Activated B cell treated with CpG ODN at 0.5 μM for 24 hours (primary cell): Measurements from ENCODE around the gene OLR1. TPM values are rescaled to one million over a fixed set of nuclear protein-coding genes. Genes with fewer than 3 reads are reported as not detected.

Experiments used
- ATAC-seq: fragments of 200-7000 bp; cut with Tn5 transposase; one replicate; pipeline ENCODE4 v1.10.0; 2021; ENCODE audit warnings: low read depth, mild to moderate bottlenecking, moderate library complexity
- CTCF ChIA-PET: fragments of 350-600 bp; sonication (Branson Sonifier 250); formaldehyde crosslinking; loops from one replicate; lab custom pipeline; 2021; ENCODE audit warnings: antibody characterized with exemption; lab: Charles Lee
- POLR2A ChIA-PET: fragments of 350-600 bp; sonication (Branson Sonifier 250); formaldehyde crosslinking; loops from one replicate; lab custom pipeline; 2021; ENCODE audit warnings: antibody characterized with exemption; lab: Charles Lee
- DNase-seq: peaks from one replicate; pipeline ENCODE4 v3.0.0; 2022
- H3K27ac Mint-ChIP-seq: one replicate; pipeline ENCODE4 v1.8.0; 2020; ENCODE audit warnings: mixed read lengths
- H3K27me3 Mint-ChIP-seq: one replicate; pipeline ENCODE4 v1.8.0; 2021; ENCODE audit warnings: mixed read lengths
- H3K36me3 Mint-ChIP-seq: one replicate; pipeline ENCODE4 v1.8.0; 2021; ENCODE audit warnings: low read depth, mixed read lengths
- H3K4me1 Mint-ChIP-seq: one replicate; pipeline ENCODE4 v1.8.0; 2021; ENCODE audit warnings: mixed read lengths
- H3K4me3 Mint-ChIP-seq: one replicate; pipeline ENCODE4 v1.8.0; 2020; ENCODE audit warnings: mild to moderate bottlenecking, mixed read lengths
- H3K9me3 Mint-ChIP-seq: one replicate; pipeline ENCODE4 v1.8.0; 2020; ENCODE audit warnings: mixed read lengths
- intact Hi-C: fragments of 100-400 bp; cut with micrococcal nuclease; formaldehyde crosslinking; loops from one replicate; pipeline ENCODE4 v1.15.1; 2024
- total RNA-seq: library from RNA; stranded (reverse); gene quantifications from 2 replicates; pipeline ENCODE4 v1.2.3, GENCODE V29; 2022
- TF ChIP-seq, protein P1 (sequence below): fragments of 200-600 bp; IDR thresholded peaks from one replicate; pipeline ENCODE4 v1.8.0; 2022; ENCODE audit warnings: antibody characterized with exemption, mild to moderate bottlenecking

The OLR1 gene
- total RNA-seq, 1 donor from 2014 or later, result not detected

DNA sequence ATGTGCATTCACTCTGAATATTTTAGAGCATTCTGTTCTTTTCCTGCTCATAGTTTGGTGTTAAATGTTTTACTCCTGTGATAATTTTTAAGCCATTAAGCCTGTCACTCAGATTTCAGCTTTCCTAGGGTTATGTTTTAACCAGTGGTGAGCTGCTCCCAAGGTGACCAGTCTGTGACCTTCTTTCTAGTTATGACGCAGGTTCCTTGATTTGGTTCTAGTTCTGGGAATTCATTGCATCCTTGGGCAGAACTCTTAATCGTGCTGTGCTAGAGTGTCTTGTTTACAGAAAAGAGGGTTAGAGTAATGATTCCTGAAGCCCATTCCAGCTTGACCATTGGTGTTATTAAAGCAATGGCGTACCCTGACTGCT is 42.9 kb upstream of the OLR1 start:
- CTCF ChIA-PET, result interaction anchor here (1.4 kb wide), 1 partner anchor 21 kb away, joined by 4 read pairs; no protein-coding TSS in a partner anchor
- H3K4me1 Mint-ChIP-seq, result peaks cover 17% of the 10 kb centered on the region
- TF ChIP-seq, protein P1, sequence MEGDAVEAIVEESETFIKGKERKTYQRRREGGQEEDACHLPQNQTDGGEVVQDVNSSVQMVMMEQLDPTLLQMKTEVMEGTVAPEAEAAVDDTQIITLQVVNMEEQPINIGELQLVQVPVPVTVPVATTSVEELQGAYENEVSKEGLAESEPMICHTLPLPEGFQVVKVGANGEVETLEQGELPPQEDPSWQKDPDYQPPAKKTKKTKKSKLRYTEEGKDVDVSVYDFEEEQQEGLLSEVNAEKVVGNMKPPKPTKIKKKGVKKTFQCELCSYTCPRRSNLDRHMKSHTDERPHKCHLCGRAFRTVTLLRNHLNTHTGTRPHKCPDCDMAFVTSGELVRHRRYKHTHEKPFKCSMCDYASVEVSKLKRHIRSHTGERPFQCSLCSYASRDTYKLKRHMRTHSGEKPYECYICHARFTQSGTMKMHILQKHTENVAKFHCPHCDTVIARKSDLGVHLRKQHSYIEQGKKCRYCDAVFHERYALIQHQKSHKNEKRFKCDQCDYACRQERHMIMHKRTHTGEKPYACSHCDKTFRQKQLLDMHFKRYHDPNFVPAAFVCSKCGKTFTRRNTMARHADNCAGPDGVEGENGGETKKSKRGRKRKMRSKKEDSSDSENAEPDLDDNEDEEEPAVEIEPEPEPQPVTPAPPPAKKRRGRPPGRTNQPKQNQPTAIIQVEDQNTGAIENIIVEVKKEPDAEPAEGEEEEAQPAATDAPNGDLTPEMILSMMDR, result no peak
- H3K9me3 Mint-ChIP-seq, result no peaks in the 10 kb centered on the region
- POLR2A ChIA-PET, result no interaction called here
- DNase-seq, result no peak
- peaks cover 17% of the 10 kb centered on the region for H3K27me3 Mint-ChIP-seq
- intact Hi-C loops, result loop anchor here (5.0 to 10.0 kb wide), 2 partner anchors 463 to 960 kb away; partner anchors contain the start of gene SMIM10L1
- no peak for ATAC-seq
- H3K4me3 Mint-ChIP-seq, result no peak overlapping the region
- H3K27ac Mint-ChIP-seq, result no peak overlapping the region
- H3K36me3 Mint-ChIP-seq, result no peaks in the 10 kb centered on the region

DNA sequence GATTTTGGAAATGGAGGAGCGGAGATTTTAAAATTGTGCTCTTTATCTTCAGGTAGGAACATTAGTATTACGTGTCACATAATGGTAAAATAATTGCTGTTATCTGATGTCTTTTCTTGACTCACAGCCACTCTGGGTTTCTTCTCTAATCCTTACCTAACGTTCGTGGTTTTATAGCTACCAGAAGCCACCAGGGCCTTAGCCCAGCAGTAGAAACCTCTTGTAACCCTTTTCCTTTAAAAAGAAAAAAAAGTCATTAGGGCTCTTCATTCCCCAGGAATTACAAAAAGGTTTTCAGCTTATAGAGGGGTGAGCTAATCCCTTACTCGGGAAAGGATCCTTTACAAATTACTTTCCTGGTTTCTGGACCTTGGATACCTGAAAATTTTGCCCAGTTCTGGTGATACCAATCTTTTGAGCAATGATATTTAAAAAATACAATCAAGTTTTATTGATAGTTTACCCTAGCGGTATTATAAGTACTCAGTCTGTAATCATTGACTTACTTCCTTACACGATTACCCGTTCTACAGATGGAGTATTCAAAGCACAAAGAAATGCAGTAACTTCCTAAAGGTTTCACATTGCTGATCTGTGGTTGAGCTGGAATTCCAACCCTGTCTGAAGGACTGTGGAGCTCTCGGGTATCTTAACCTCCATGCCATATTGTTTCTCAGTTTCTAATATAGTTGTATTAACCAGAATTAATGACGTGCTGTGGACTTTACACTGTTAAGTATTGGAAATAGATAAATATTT is 42.4 kb upstream of the OLR1 start:
- intact Hi-C loops, result loop anchor here (5.0 to 10.0 kb wide), 2 partner anchors 462 to 960 kb away; partner anchors contain the start of gene SMIM10L1
- ATAC-seq, result no peak
- TF ChIP-seq, protein P1, result no peak
- Mint-ChIP-seq H3K4me3 (peak overlapping the region; percentile 91), H3K9me3 (no peaks in the 10 kb centered on the region), H3K4me1 (peaks cover 17% of the 10 kb centered on the region), H3K36me3 (no peaks in the 10 kb centered on the region), H3K27me3 (peaks cover 17% of the 10 kb centered on the region), H3K27ac (no peak overlapping the region)
- CTCF ChIA-PET, result interaction anchor here (1.4 kb wide), 1 partner anchor 21 kb away, joined by 4 read pairs; no protein-coding TSS in a partner anchor
- POLR2A ChIA-PET, result interaction anchor here (0.7 kb wide), 1 partner anchor 86 kb away, joined by 6 read pairs; no protein-coding TSS in a partner anchor
- DNase-seq, result no peak

DNA sequence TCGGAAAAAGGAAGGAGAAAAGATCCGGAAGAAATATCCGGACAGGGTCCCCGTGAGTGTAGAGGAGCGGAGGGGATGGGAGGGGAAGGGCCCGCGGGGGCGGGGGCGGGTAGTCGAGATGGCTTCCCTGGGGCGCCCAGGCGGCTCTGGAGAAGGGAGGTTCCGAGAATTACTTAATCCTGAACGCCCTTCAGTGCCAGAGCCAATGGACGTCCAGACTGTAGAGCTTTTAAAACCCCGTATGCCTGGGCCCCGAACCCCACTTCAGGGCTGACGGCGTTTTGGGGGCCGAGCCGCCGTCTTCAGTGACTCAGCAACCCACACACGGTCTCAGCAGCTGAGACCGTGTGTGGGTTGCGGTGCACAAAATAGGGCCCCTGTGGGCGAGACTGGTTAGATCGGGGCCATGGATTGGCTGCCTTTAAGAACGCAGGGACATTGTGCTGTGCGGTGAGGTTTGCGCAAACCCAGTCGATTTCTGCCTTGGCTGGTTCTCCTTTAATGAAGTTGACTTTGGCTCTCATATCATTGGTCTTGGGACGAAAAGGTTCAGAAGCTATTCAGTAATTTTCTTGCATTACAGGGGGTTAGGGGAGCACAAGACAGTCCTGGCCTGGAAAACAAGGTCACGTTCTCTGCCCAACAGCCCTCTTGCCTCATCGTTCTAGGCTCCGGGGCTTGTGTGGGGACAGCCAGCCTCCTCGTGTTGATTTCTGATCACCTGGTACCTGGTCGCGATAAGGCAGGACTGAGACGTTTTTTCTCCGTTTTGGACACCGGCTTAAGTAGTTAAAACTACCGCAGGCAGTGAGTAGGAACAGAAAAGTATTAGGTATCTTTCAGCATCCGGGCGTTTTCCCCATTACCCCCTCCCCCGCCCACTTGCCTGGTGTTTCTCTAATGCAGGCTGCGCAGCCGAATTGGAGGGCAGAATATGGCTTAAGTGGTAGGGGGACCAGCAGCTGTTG is 41.5 kb upstream of the OLR1 start:
- ChIA-PET POLR2A (interaction anchor here (0.7 kb wide), 2 partner anchors 85 to 1264 kb away, joined by 3 to 6 read pairs; no protein-coding TSS in a partner anchor), CTCF (interaction anchor here (1.4 kb wide), 1 partner anchor 22 kb away, joined by 4 read pairs; no protein-coding TSS in a partner anchor)
- TF ChIP-seq, protein P1, result no peak
- peak overlapping the region; percentile 91 for H3K4me3 Mint-ChIP-seq
- peaks cover 17% of the 10 kb centered on the region for H3K4me1 Mint-ChIP-seq
- H3K9me3 Mint-ChIP-seq, result no peaks in the 10 kb centered on the region
- peak; percentile 27 for DNase-seq
- intact Hi-C loops, result loop anchor here (2.0 to 10.0 kb wide), 3 partner anchors 151 to 961 kb away; partner anchors contain the start of gene SMIM10L1
- H3K27me3 Mint-ChIP-seq, result peaks cover 19% of the 10 kb centered on the region
- no peaks in the 10 kb centered on the region for H3K36me3 Mint-ChIP-seq
- ATAC-seq, result peak; percentile 62
- peak overlapping the region; percentile 46 for H3K27ac Mint-ChIP-seq

DNA sequence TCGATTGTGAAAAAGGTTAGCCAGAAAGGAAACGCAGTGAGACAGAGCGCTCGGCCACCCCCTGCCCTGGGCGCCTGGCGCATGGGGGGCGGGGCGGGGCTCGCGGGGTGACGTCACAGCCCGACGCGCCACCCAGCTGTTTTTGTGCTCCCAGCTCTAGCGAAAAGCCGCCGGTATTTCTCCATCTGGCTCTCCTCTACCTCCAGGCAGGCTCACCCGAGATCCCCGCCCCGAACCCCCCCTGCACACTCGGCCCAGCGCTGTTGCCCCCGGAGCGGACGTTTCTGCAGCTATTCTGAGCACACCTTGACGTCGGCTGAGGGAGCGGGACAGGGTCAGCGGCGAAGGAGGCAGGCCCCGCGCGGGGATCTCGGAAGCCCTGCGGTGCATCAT is 40.8 kb upstream of the OLR1 start, which contains the start of gene GABARAPL1:
Gene GABARAPL1, plus strand, starts transcription at position 139 of the 393 bp plus-strand sequence. Its CDS starts 253 bp downstream, at position 392.
- Mint-ChIP-seq H3K9me3 (no peaks in the 10 kb centered on the region), H3K4me3 (peak within 1 kb of the TSS; percentile 91), H3K36me3 (no peaks in the 10 kb centered on the region), H3K27me3 (peaks cover 19% of the 10 kb centered on the region), H3K4me1 (peaks cover 17% of the 10 kb centered on the region), H3K27ac (peak within 1 kb of the TSS; percentile 46)
- ChIA-PET CTCF (no interaction called here), POLR2A (no interaction called here)
- DNase-seq, result peak; percentile 59
- peak; percentile 74 for ATAC-seq
- intact Hi-C loops, result loop anchor here (1.0 to 10.0 kb wide), 4 partner anchors 152 to 962 kb away; partner anchors contain the start of genes MAGOHB and SMIM10L1
- TF ChIP-seq, protein P1, result no peak
